Endothelial cell of umbilical vein (primary cell): ENCODE results near the gene PLEKHA6.

ENCODE experiments used
- EZH2 ChIP-seq: IDR thresholded peaks from 2 replicates; pipeline ENCODE4 v1.6.1; 2012; ENCODE audit warnings: borderline replicate concordance, low read depth, mild to moderate bottlenecking, moderate library complexity, low read length, inconsistent platforms; ENCODE audit not compliant: severe bottlenecking
- POLR2AphosphoS5 ChIP-seq: IDR thresholded peaks from 2 replicates; pipeline ENCODE4 v1.6.1; 2012; ENCODE audit warnings: low read depth, mild to moderate bottlenecking, control low read depth, low read length, moderate library complexity; ENCODE audit not compliant: insufficient read depth
- TF ChIP-seq, protein P1 (sequence below): IDR thresholded peaks from 2 replicates; pipeline ENCODE4 v1.6.1; 2011; ENCODE audit not compliant: insufficient read depth, insufficient read length
- TF ChIP-seq, protein P2 (sequence below), 2 donors: IDR thresholded peaks; 1 replicate in 1 of 2; 2 replicates in 1 of 2; pipeline ENCODE4 v1.5.1; 2011; ENCODE audit warnings: low read length in 2 of 2, mild to moderate bottlenecking in 2 of 2, moderate library complexity in 2 of 2, control low read depth in 1 of 2, inconsistent platforms in 1 of 2, low read depth in 1 of 2; ENCODE audit not compliant: insufficient read depth in 1 of 2; ENCODE audit errors: extremely low read depth in 1 of 2

DNA sequence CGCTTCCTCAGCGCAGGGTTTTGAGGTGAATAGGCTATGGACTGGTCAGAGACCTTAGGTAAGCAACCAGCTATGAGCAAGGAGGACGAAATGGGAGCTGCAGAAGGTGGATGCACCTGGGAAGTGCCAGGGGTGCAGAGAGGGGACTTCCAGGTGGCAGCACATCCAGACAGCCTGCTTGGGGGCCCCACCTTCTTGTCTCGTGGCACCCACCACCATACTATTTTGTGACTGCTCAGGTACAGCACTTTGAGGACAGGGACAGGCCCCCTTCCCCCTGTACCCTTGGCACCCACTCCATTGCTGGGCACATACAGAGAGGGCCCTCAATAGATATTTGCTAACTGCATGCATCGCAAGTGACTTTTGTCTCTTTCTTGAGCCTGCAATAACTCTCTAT is 162.7 kb downstream of the PLEKHA6 start:
- TF ChIP-seq, protein P1, sequence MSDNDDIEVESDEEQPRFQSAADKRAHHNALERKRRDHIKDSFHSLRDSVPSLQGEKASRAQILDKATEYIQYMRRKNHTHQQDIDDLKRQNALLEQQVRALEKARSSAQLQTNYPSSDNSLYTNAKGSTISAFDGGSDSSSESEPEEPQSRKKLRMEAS, result no peak
- no peak for TF ChIP-seq EZH2
- TF ChIP-seq, protein P2, sequence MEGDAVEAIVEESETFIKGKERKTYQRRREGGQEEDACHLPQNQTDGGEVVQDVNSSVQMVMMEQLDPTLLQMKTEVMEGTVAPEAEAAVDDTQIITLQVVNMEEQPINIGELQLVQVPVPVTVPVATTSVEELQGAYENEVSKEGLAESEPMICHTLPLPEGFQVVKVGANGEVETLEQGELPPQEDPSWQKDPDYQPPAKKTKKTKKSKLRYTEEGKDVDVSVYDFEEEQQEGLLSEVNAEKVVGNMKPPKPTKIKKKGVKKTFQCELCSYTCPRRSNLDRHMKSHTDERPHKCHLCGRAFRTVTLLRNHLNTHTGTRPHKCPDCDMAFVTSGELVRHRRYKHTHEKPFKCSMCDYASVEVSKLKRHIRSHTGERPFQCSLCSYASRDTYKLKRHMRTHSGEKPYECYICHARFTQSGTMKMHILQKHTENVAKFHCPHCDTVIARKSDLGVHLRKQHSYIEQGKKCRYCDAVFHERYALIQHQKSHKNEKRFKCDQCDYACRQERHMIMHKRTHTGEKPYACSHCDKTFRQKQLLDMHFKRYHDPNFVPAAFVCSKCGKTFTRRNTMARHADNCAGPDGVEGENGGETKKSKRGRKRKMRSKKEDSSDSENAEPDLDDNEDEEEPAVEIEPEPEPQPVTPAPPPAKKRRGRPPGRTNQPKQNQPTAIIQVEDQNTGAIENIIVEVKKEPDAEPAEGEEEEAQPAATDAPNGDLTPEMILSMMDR (IDR thresholded peaks at IDR 0.05; ENCODE audit: extremely low read depth in 1 of 2, insufficient read depth in 1 of 2, low read depth in 1 of 2, low read length in 2 of 2), result no peak
- no peak for TF ChIP-seq POLR2AphosphoS5
